Measurements from ENCODE around the gene CH25H.
"Not testable (repeated sequence)": the region's sequence is repeated elsewhere in the genome, so short reads cannot be mapped to it uniquely, and the experiment has no call there.

The CH25H gene

DNA sequence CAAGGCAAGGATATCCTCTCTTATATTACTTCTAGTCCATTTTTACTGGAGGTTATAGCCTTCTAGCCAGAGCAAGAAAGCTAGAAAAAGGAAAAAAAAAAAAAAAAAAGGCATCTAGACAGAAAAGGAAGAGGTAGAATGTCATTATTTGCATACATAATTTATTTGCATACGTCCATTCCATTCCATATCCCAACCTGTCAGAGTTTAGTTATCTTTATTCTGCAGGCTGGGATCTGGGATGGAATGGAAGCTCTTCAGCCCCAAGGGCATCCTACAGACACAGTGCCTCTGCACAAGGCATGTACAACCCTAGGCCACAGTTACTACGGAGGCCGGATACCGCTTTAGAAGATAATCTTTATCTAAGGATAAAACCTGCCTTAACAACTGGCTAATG lies 9.6 kb downstream of the CH25H start:
- DNase-seq (ENCODE audit: low read depth), result no peak

DNA sequence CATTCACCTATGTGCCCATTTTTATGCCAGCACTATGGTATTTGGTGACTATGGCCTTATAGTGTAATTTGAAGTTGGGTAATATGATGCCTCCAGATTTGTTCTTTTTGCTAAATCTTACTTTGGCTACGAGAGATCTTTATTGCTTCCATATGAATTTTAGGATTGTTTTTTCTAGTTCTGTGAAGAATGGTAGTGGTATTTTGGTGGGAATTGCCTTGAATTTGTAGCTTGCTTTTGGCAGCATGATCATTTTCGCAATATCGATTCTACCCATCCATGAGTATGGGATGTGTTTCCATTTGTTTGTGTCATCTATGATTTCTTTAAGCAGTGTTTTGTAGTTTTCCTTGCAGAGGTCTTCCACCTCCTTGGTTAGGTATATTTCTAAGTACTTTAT lies 15.8 kb downstream of the CH25H start:
- not testable (repeated sequence) for DNase-seq (ENCODE audit: low read depth)

DNA sequence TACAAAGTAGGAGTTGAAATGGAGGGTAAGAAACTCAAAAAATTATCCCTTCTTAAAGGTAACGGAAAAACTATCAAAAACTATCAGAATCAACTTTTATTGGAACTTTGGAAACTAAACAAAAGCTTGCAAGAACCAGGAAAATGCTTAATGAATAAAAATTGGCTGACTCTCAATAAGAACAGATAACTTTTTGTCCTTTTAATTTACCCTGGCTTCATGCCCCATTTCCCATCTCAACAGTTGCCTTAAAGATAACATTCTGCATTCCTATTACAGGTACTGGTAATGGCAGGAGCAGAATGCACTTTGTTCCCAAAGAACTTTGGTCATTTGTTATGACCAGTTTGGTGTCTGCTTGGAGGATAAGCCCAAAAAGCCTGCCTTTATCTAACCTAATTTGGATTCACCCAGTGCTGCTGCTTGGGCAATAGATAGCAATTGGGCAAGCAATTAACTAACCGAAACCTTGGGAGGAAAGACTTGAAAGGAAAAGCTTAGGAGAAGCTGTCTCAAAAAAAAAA lies 17.8 kb downstream of the CH25H start:
- DNase-seq (ENCODE audit: low read depth), result no peak

DNA sequence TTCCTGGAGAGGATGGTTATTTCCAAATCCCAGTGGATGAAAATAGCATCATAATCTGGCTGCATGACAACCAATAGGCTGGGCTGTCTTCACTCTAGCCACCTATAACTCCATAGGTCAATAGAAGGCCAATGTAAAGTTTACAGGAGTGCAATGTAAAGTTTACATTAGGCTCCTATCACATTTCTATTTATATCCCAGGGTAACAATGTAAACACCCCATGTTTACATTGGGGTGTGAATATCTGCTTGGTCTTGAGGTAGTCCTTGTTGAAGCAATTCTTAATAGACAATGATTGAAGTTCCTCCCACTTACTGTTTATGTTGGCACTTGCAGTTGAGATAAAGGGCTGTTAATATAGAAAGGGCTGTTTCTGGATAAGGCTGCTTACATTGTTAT lies 21.5 kb downstream of the CH25H start:
- DNase-seq (ENCODE audit: low read depth), result no peak

DNA sequence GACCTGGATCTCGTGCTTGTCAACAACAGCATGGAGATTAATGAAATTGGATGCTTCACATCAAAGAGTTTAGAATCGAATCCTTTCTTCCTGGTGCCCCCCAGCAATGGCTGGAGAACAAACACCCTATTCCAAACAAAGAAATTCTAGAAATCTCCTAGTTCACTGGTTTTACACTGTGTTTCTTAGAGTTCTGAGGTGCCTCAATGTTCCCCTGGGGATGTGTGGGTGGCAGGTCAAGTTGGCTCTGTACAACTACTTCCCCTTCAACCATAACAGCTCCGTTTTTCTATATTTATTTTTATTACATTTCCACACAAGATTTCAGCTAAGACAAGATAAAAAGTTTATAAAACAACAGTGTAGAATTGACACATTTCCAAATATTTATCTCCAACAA lies 22.5 kb downstream of the CH25H start:
- no peak for DNase-seq (ENCODE audit: low read depth)

DNA sequence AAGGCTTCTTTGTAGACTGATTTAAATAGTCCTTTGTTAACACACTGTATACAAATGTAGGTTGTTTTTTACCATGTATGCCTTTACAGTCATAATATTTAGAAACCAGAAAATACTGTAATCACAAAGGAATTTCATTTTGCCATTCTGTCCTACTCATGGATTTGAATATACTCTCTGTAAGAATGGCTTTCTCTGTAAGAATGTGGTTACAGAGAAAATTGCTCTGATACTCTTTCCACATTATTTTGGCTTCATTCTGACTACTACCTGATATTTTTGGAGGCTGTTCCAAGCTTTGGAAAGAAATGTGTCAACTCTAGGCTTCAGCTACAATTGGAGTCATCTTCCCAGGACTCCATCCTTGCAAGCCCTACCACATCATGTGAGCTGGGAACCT lies 23.5 kb downstream of the CH25H start:
- DNase-seq (ENCODE audit: low read depth), result no peak

DNA sequence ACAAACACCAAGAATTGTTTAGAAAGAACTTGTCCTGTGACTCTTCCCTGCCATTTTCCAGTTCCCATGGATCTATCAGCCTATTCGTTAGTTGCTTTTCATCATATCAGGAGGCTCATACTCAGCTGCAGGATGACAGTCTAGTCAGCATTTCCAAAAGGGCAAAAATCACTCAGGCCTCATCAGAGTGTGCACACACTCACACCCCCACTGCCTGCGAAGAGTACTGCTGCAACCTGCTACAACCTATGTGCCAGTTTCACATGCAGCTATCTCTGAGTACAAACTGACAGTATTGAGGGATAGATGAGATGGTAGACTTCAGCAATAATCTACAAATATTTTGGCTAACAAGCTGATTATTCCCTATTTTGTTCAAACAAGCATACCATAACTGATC lies 24.2 kb downstream of the CH25H start:
- no peak for DNase-seq (ENCODE audit: low read depth)

DNA sequence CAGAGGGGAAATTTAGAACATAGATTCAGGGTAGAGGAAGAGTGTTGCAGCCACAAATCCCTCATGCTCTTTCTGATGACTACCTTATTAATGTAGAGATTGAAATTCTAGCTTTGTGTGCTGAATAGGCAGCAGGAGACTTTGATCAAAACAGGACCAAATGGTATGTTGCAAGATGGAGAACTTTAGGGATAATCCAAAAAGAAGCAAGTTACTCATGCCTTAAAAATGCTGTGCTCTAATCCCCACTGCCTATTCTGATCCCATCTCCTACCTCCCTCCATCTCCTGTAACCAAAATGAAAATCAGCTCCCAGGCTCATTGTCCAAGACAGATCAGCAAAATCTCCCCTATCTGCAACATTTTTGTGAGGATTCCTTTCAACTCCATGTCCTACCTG lies 31.3 kb downstream of the CH25H start:
- DNase-seq (ENCODE audit: low read depth), result no peak

DNA sequence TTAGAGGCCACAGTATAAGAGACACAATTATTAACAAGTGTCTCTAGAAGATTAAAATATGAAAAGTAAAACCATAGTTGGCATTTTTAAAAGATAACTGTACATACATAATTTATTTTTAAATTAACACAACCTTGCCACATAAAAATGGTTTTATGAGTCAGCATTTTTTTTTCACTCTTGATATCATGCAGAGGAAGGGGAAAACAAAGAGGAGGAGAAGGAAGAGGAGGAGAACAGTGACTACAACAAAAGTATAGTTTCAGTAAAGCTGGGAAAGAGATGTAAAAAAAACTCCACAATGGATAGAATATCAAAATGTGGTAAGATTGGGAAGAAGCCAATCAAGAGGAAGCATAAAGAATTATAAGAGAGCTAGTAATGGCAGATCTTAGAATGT lies 34.0 kb downstream of the CH25H start:
- DNase-seq (ENCODE audit: low read depth), result no peak

DNA sequence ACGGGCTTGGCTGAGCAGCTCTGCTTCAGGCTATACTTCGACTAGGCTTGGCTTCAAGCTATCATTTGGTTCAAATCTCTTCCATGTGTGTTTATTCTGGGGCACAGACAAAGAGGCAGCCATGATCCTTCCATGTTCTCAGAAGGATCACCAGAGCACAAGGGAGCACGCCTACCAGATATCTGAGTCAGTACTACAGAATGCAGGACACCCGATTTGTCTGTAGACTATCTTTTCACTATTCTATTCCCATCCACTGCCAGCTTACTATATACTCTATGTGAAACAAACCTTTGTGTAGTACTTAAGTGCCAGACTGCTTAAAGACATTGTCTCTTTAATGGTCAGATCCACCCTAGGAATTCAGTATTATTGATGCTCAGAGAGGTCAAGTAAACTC lies 35.1 kb downstream of the CH25H start:
- no peak for DNase-seq (ENCODE audit: low read depth)

DNA sequence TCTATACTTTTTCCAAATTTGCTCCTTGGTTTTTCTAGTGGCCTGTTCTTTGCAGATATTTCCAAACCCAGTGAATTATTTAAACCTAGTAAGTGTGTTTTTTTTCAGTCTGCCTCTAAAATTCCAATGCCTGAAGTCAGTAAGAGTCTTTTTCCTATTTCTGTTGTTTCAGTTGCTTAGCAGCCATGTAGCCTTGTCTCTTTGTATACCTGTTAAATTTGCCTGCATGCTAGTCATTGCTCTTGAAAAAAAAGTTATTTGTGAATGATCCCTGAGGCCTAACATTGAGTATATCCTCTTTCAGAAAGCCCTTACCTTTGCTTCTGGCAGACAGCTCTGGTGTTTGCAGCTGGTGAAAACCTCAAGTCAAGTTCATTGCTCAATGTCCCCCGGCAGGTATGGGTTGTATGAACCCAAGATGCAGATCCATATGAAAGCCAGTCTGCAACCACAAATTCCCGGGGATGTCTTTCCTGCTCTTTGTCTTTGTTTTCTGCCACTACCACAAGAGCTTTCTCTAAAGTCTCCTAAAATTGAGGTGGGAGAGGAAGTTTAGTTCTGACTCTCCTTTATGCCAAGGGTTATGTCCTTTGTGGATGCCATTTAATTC lies 35.7 kb downstream of the CH25H start:
- DNase-seq (ENCODE audit: low read depth), result no peak

DNA sequence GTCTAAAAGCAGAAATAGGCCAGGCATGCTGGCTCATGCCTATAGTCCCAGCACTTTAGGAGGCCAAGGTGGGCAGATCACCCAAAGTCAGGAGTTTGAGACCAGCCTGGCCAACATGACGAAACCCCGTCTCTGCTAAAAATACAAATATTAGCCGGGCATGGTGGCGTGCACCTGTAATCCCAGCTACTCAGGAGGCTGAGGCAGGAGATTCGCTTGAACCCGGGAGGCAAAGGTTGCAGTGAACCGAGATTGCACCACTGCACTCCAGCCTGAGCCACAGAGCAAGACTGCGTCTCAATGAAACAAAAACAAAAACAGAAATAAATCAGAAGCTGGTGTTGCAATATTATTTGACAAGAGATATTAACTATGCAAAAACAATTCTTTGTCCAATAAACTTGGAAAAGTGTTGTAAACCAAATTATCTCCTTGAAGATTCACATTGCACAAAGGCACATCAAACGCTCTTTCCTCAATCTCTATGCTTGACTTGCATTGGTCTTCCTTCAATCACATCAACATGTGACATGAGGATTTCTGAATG lies 38.7 kb downstream of the CH25H start:
- DNase-seq (ENCODE audit: low read depth), result not testable (repeated sequence)

DNA sequence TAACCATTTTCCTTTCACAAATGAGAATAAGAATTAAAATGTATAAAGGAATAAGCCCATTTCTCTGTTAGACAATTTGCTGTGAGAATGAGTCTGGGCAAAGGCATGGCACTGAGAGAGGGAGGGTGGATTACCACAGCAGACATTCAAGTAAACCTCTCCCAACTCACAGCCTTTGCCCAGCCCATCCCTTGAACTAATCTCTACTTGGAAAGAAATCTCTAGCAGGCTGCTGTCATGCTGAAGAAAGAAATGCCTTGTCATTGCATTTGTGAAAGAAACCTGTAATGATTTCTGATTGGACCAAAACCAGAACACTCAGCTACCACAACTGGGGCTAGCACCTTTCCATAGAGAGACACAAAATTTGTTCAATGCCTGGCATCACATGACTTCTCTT lies 39.2 kb downstream of the CH25H start:
- DNase-seq (ENCODE audit: low read depth), result no peak

DNA sequence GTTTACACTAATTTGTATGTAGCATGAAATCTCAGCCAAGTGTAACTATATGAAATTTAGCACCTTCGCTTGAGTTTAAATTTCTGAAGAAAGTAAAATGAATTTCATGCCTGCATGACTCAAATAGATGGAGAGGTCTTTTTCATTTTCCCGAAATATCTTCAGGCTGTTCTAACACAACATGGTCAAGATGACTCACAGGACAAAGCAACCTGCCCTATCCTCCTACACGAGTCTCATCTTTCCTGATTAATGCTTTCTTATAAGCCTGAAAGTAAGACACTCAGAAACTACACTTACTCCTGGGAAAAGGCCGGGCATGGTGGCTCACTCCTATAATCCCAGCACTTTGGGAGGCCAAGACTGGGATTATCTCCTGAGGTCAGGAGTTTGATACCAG lies 41.2 kb downstream of the CH25H start:
- no peak for DNase-seq (ENCODE audit: low read depth)

DNA sequence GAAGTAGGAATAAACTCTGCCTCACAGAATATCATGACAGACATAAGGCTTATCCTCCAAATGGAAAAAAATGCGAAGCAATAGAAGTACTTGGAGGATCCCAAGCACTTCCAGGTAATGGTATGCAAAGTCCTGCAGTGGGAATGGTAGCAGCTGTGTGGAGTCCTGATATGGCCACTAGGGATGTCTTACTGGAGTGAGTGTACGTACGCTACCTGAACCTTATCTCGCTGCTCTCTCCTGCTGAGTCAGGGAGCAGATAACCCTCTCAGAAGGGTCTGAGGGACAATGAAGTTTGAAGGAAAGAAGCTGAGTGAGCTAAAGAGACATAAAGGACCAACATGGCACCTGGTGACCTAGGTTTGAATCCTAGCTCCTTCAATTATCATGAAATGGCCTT lies 42.2 kb downstream of the CH25H start:
- no peak for DNase-seq (ENCODE audit: low read depth)

DNA sequence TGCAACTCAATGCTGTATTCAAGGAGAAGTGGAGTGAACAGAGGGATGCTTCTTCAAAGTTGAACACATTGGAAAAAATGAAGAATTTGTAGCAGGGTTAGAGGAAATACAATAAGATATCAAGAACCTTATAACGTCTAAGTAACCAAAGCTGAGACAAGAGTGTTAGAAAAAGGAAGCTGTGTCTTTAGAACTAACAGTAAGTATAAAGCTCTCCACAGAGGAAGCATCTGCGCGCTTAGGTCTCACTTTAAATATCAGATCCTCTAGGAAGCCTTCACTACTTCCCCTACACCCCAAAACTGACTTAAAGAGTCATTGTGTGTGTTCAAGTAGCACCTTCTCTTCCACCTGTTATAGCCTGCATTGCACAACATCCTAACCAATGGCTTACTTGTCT lies 43.0 kb downstream of the CH25H start:
- DNase-seq (ENCODE audit: low read depth), result no peak

DNA sequence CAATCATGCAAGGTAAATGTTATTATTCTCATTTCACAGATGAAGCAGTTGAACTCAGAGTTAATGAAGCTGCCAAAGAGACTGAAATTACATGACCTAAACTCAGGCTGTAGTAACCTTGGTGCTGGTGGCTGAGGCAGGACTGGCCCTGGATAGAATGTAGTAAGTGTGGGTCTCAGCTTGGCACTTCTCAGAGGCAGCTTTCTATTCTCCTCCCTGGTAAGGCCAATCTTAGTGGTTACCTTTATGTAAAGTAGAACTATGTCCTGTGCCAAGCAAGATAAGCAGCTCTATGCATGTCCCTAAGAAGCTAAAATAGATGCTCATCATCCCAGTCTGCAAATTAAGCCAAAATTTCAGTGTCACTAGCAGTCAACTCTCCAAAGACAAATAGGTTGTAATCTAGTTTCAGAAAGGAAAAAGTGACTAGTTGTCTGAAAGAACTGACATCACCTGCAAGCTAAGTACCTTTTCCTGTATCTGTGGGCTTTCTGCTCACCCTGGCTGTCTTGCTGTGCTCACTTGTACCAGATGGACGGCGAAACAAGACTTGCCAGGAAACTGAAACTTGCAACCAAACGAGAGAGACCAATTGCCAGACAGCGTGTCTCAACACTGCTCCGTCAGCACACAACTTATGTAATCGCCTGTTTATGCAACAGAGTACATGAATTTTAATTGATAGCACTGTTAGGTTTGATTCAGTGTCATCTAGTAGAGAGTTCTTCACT lies 43.7 kb downstream of the CH25H start:
- peak; percentile 4 for DNase-seq (ENCODE audit: low read depth)

DNA sequence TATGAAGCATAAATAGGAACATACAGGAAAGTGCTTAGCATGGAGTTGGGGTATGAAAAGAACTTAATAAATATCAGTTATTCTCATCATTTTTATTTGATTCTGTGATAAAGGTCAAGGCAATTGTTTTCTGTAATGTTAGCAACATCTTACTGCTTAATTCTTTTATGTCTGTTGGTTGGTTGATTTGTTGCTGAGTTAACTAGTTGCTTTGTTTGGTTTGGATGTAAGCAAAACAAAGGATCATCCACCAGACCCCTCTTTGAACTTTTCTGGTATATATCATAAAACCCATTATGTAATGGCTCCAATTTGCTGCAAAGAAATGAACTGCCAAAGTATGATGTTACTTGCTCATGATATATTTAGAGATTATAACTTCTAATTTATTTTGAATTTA lies 44.5 kb downstream of the CH25H start:
- no peak for DNase-seq (ENCODE audit: low read depth)

DNA sequence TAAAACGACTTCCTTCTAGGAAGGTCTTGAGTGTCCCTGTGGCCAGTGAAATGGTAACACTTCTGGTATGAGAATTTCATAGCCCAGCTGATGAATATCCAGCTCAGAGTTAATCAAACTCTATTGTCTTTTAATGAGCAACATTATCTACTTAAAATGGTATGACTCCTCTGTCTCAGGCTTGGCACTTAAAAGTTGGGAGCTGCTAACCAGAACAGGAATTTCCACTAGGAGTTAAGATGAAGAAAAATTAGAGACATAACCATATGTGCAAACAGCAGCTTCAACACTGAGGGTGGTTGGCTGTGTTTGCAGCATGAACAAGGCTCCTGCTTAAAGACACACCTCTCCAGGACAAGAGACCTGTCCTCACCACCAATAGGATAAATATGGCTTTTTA lies 46.8 kb downstream of the CH25H start:
- no peak for DNase-seq (ENCODE audit: low read depth)

DNA sequence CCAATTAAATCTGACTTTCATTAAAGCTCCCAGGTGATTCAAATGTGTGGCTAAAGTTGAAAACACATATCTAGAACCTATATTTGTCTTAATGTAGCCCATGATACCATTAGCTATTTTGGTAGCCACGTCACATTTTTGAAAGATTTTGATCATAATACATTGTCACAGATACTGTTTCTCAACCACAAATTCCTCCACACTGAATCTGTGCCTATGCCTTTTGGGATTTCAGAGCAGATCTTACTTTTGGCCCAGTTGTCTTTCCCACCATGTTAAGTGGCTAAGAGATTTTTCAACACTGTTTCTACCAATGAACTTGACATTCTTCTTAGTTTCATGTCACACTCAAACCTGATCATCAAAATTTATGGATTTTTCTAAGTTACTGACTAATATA lies 47.4 kb downstream of the CH25H start:
- no peak for DNase-seq (ENCODE audit: low read depth)

DNA sequence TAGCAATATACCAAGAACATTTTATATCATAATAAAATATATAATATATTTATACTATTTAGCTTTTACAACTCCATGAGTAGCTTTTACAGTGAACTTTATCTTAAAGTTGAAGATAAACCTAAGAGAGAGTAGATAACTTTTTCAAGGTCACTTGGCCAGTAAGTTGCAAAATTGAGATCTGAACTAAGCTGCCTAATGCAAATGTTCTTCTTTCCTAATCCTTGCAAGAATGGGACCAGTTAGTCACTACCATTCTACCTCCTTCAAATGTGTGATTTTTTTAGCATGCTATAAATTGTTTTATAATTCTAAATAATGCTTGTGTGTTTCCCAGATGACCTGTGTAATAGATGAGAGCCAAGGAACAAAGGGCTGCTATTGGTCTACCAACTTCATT lies 47.8 kb downstream of the CH25H start:
- DNase-seq (ENCODE audit: low read depth), result no peak

DNA sequence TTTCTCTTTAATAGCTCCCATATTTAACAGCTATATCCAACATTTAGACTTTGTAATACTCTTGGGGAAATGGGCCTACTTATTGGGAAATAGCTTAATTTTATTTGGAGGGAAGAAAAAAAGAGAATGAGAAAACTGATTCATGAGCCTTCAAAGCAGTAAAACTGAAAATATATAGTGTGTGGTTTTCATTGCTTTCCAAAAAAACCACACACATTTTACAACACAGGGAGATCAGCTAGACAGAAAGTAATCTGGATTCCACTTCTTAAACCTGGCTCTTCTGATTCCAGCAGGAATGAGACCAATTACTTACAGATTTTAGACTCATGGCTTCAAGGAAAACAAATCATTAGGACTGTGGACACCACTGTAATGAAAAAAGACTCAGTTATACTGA lies 48.7 kb downstream of the CH25H start:
- DNase-seq (ENCODE audit: low read depth), result no peak

DNA sequence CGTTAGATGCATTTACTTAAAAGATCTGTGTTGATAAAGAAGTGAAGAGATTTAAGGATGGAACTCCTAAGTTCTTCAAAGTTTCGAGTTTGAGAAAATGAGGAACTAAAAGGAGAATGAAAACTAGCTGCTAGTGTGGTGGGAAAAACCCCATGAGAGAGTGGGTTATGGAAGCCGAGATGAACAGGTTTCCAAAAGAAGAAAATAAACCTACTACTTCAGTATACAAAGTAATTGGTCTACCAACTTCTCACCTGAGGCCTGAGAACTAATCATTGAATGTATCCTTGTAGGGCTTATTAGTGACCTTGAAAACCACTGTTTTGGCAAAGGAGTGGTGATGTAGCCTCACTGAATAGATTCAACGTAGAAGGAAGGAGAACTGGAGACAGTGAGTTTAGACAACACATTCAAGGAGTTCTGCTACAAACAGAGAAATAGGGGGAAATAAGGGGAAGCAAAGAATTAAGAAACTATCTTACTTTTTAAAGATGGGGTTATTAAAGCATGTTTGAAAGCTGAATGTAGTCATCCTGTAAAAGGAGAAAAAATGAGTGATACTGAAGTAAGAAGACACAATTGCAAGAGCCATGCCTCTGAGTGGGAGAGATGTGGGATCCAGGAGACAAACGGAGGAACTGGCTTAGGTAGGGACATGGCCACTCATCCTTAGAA lies 50.8 kb downstream of the CH25H start:
- DNase-seq (ENCODE audit: low read depth), result no peak

Measured in T-helper 22 cell (primary cell).